Amygdala (tissue), 56 donors: ENCODE data around the gene XAB2.

Source experiments
- DNase-seq, 56 donors: peaks; one replicate each; lab custom pipeline; 2025; lab: John Stamatoyannopoulos, UW

The XAB2 gene

GRCh38 chr19:7652061-7652641 is 22.8 kb upstream of the XAB2 start:
- peak in 50 of 56 donors; percentile 4 to 84 (median 48) for DNase-seq

DNA sequence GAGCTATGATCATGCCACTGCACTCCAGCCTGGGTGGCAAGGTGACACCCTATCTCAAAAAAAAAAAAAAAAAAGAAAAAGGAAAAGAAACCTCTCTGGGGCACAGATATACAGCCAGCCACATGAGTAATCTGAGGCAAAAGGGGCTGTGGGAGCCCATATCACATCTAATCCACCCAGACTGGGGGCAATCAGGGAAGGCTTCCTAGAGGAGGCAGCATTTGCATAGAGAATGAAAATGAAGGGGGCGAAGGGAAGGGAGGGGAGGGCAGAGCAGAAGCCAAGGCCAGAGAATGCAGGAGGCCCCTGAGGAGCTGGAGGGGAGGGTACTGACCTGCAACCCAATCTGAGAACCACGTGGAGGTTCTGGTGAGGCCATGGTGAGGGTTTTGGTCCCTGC is 20.8 kb upstream of the XAB2 start:
- no peak for DNase-seq

GRCh38 chr19:7648265-7649014 is 19.1 kb upstream of the XAB2 start:
- no peak for DNase-seq

DNA sequence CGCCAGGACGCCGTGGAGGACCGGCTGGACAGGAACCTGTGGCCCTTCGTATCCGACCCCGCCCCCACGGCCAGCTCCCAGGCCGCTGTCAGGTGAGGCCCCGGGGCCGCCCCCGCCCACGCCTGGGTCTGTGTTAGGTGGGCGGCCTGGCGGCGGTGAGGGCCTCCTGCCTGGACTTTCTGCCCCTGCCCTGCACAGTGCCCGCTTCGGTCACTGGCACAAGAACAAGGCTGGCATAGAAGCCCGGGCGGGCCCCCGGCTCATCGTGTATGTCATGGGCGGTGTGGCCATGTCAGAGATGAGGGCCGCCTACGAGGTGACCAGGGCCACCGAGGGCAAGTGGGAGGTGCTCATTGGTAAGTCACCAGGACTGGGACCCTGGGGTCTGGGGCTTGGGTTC is 17.8 kb upstream of the XAB2 start:
- no peak for DNase-seq

- no peak for DNase-seq
These were observed 17.0 kb upstream of the XAB2 start for GRCh38 chr19:7646426-7646700.

- DNase-seq = no peak
These were observed 16.5 kb upstream of the XAB2 start for GRCh38 chr19:7645656-7646425.

GRCh38 chr19:7645163-7645562 is 15.8 kb upstream of the XAB2 start:
- no peak for DNase-seq

GRCh38 chr19:7644550-7644877 is 15.2 kb upstream of the XAB2 start:
- no peak for DNase-seq

DNA sequence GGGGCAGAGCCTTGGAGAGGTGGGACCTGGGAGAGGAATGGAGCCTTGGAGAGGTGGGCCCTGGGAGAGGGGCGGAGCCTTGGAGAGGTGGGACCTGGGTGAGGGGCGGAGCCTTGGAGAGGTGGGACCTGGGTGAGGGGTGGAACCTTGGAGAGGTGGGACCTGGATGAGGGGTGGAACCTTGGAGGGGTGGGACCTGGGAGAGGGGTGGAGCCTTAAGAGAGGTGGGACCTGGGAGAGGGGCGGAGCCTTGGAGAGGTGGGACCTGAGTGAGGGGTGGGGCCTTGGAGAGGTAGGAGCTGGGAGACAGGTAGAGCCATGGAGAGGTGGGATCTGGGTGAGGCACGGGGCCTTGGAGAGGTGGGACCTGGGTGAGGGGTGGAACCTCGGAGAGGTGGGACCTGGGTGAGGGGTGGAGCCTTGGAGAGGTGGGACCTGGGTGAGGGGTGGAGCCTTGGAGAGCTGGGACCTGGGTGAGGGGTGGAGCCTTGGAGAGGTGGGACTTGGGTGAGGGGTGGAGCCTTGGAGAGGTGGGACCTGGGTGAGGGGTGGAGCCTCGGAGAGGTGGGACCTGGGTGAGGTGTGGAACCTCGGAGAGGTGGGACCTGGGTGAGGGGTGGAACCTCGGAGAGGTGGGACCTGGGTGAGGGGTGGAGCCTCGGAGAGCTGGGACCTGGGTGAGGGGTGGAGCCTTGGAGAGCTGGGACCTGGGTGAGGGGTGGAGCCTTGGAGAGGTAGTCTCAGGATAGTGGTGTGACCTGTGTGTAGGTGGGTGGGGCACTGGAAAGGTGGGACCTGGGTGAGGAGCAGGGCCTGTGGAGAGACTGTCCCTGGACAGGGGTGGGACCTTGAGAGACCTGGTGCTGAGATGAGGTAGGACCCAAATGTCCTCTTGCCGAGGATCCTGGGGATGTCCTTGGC is 14.5 kb upstream of the XAB2 start:
- DNase-seq = peak in 1 of 56 donors; percentile 4

DNA sequence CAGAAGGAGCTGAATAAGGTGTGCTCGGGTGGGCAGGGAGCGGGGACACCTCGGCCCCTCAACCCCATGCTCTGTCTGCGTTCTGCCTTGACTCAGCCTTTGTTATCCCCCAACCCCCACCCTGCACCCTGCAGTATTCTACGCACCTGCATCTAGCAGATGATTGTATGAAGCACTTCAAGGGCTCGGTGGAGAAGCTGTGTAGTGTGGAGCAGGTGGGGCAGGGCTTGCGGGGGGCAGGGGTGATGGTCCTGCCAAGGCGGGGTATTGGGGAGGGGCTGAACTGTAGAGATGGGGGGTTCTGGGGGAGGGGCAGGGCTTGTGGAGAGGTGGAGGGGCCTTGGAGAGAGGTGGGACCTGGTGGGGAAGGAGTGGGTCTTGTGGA is 13.7 kb upstream of the XAB2 start:
- no peak for DNase-seq

DNA sequence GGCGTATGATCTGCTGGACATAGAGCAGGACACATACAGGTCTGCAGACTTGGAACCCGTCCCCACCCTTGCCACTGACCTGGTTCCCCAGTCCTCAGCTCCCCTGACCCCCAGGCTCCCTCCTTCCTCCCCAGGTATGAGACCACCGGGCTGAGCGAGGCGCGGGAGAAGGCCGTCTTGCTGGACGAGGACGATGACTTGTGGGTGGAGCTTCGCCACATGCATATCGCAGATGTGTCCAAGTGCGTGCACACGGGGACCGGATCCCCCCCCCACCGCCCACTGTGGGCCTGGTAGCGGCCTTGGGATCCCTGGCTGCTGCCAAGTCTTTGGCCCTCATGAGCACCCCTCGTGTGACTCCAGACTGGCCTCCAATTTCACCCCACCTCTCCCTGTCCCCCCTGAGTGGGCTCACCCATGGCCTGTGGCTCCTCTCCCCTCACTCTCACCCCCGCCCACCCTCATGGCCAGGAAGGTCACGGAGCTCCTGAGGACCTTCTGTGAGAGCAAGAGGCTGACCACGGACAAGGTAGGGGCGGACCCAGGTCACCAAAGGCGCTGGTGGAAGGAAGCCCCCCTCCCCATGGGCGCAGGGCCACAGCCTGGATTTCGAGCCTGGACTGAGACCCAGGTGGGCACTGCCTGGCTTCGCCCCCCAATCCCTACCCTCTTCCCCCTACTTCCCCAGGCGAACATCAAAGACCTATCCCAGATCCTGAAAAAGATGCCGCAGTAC is 13.1 kb upstream of the XAB2 start:
- DNase-seq = no peak

GRCh38 chr19:7641290-7642276 is 12.2 kb upstream of the XAB2 start:
- DNase-seq = no peak

DNA sequence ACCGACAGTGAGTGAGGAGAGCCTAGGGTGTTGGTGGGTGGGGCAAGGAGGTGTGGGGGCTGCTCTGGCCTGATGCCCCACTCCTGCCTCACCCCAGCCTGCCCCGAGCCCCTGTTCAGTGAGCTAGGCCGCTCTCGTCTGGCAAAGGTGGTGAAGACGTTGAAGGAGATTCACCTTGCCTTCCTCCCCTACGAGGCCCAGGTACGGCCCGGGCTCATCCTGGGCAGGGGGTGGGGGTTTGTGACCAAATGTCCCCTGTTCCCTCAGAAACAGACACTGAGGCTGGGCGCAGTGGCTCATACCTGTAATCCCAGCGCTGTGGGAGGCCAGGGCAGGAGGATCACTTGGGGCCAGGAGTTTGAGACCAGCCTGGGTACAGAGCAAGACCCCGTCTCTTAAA is 11.5 kb upstream of the XAB2 start:
- no peak for DNase-seq

DNA sequence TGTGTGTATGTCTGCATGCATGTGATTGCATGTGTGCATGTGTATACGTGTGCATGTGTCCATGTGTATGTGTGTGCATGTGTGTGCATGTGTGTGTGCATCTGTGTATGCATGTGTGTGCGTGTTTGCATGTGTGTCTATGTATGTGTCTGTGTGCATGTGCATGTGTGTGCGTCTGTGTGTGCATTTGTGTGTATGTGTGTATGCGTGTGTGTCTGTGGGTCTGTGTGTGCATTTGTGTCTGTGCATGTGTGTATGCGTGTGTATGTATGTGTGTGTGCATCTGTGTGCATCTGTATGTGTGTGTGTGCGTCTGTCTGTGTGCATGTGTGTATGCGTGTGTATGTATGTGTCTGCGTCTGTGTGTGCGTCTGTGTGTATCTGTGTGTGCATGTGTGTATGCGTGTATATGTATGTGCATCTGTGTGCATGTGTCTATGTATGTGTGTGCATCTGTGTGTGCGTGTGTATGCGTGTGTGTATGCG is 10.6 kb upstream of the XAB2 start:
- DNase-seq = no peak

DNA sequence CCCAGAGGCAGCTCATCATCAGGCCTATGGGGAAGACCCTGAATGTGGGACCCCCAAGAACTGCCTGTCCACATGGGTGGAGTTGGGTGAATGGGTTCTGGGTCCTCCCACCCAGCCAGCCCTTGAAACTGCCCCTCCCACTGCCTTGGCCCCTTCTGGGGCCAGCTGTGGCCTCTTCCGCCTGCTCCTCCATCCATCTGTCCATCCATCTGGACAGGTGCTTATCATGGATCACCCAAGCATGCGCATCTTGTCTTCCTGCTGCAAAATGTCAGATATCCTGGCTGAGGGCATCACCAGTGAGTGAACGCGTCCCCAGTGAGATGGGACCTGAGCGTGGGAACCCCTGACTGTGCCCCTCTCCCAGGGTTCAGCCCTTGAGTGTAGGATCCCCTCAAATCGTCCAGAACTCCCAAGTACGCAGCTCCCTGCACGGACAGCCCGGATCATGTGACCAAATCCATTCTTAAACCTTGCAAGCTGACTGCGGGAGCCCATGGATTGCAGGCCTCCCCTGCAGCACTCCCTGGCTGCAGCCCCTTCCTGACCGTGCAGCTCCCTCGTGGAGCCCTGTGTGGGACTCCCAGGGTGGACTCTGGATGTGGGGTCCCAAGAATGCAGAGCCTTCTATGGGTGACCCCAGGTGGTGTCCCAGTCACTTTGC is 9.6 kb upstream of the XAB2 start:
- no peak for DNase-seq

DNA sequence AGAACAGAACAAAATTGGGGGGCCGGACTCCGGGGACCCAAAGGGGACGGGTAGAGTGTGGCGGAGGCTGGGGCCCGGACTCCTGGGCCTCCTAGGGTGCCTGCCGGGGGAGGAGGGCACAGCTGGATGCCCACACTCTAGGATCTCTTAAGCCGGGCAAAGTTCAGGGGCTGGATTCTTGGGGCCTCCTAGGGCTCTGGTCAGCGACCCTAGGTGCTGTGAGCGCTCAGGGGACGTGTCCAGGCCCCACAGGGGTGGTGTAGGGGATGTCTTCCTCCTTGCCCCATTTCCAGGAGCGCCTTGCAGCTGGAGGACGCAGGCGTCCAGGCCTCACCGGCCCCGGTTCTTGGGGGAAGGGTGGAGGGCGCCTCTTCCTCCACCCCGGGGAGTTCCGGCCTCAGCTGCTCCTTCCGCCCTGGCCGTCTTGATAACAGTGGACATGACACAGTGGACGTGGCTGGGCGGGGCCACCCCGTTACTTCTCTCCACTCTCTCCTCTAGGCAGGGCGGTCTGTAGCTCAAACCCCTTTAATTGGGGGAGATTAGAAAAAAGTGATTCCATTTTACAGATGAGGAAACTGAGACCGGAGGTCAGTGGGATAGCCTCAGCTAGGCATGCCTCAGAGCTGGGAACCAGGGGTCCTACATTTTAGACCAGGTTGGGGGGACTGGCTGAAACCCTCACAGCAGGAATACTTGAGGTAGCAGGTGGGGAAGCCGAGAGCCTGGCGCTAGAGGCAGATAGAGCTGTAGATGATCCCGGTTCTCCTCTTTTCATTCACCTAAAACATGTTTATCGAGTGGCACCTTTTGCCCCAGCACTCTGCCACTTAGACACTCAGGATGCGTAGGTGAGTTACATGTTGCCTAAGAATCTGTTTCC is 8.3 kb upstream of the XAB2 start:
- peak in 2 of 56 donors; percentile 6 to 20 for DNase-seq

- peak in 5 of 56 donors; percentile 10 to 44 (median 28) for DNase-seq
These were observed 7.5 kb upstream of the XAB2 start, which contains the start of gene STXBP2 for GRCh38 chr19:7636691-7637373. TSS of gene STXBP2 (plus strand) at chr19:7637110. CDS start at chr19:7637150, 40 bp downstream.
